NB4 (cell line): ENCODE results near the gene LAMTOR3.

ENCODE experiments used
- TF ChIP-seq, protein P1 (sequence below): IDR thresholded peaks from one replicate; pipeline ENCODE4 v1.5.1; 2012; ENCODE audit warnings: low read depth, low read length
- TF ChIP-seq, protein P2 (sequence below): IDR thresholded peaks from 2 replicates; pipeline ENCODE4 v1.6.1; 2011; ENCODE audit warnings: low read depth, low read length

DNA sequence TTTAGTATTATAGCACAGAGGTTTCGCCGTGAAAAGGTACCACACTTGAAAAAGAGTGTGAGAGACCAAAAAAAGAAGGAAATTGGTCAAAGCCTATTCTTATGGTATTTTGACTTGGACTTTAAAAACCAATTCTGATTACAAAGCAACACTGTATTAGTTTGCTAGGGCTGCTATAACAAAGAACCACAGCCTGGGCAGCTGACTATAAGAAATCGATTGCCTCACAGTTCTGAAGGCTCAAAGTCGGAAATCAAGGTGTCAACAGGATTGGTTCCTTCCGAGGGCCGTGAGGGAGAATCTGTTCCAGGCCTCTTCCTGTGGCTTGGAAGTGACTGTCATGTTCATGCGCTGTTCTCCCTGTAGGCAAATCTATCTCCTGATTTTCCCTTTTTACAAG, 59.7 kb downstream of the LAMTOR3 start:
- TF ChIP-seq, protein P1, sequence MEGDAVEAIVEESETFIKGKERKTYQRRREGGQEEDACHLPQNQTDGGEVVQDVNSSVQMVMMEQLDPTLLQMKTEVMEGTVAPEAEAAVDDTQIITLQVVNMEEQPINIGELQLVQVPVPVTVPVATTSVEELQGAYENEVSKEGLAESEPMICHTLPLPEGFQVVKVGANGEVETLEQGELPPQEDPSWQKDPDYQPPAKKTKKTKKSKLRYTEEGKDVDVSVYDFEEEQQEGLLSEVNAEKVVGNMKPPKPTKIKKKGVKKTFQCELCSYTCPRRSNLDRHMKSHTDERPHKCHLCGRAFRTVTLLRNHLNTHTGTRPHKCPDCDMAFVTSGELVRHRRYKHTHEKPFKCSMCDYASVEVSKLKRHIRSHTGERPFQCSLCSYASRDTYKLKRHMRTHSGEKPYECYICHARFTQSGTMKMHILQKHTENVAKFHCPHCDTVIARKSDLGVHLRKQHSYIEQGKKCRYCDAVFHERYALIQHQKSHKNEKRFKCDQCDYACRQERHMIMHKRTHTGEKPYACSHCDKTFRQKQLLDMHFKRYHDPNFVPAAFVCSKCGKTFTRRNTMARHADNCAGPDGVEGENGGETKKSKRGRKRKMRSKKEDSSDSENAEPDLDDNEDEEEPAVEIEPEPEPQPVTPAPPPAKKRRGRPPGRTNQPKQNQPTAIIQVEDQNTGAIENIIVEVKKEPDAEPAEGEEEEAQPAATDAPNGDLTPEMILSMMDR, result no peak
- TF ChIP-seq, protein P2, sequence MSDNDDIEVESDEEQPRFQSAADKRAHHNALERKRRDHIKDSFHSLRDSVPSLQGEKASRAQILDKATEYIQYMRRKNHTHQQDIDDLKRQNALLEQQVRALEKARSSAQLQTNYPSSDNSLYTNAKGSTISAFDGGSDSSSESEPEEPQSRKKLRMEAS, result no peak
